HEK293 (cell line): ENCODE results near the gene UPK1A.

Experiments used
- CTCF ChIA-PET: fragments of 350-600 bp; formaldehyde crosslinking; extraction: SDS; loops from one replicate; lab custom pipeline; 2021; ENCODE audit warnings: antibody characterized with exemption; lab: Yijun Ruan, JAX
- POLR2A ChIA-PET: fragments of 300-600 bp; formaldehyde crosslinking; extraction: SDS; loops from one replicate; lab custom pipeline; 2020; ENCODE audit warnings: antibody characterized with exemption, inconsistent platforms; lab: Yijun Ruan, JAX
- H3K27ac ChIP-seq: fragments of 200-500 bp; sonication (Bioruptor generic); 2 replicates; pipeline ENCODE4 v1.5.1; 2014; ENCODE audit warnings: low read depth, low read length, control low read depth, inconsistent platforms; ENCODE audit errors: extremely low read depth
- H3K36me3 ChIP-seq, 2 experiments: fragments of 200-500 bp in 1 of 2; sonication (Bioruptor generic) in 1 of 2; 1 replicate in 1 of 2; 2 replicates in 1 of 2; pipeline ENCODE4 v1.5.1; 2014 to 2017; ENCODE audit warnings: inconsistent platforms in 2 of 2, low read length in 2 of 2; ENCODE audit not compliant: control insufficient read depth in 2 of 2, insufficient read depth in 1 of 2
- H3K4me1 ChIP-seq: fragments of 200-500 bp; sonication (Bioruptor generic); 2 replicates; pipeline ENCODE4 v1.5.1; 2014; ENCODE audit warnings: mild to moderate bottlenecking, low read length, inconsistent platforms; ENCODE audit not compliant: control insufficient read depth, insufficient read depth
- H3K4me3 ChIP-seq: 2 replicates; pipeline ENCODE4 v1.5.1; 2011; ENCODE audit warnings: low read depth, mild to moderate bottlenecking, control low read depth, low read length, moderate library complexity
- H3K9me3 ChIP-seq: fragments of 200-500 bp; sonication (Bioruptor generic); 2 replicates; pipeline ENCODE4 v1.5.1; 2014; ENCODE audit warnings: low read depth, low read length, inconsistent platforms; ENCODE audit not compliant: control insufficient read depth, insufficient read depth
- GLIS1 ChIP-seq: fragments of 450-650 bp; formaldehyde crosslinking; IDR thresholded peaks from 2 replicates; pipeline ENCODE4 v1.5.1; 2016; ENCODE audit warnings: missing biosample characterization, missing genetic modification characterization
- OVOL3 ChIP-seq: fragments of 450-650 bp; formaldehyde crosslinking; IDR thresholded peaks from 2 replicates; pipeline ENCODE4 v1.5.1; 2016; ENCODE audit warnings: missing biosample characterization, missing genetic modification characterization
- SCRT1 ChIP-seq: fragments of 450-650 bp; formaldehyde crosslinking; IDR thresholded peaks from 2 replicates; pipeline ENCODE4 v1.5.1; 2016; ENCODE audit warnings: missing biosample characterization, missing genetic modification characterization, borderline replicate concordance
- SCRT2 ChIP-seq: fragments of 450-650 bp; formaldehyde crosslinking; IDR thresholded peaks from 2 replicates; pipeline ENCODE4 v1.5.1; 2016; ENCODE audit warnings: missing biosample characterization, missing genetic modification characterization
- ZFHX2 ChIP-seq: fragments of 450-650 bp; formaldehyde crosslinking; conservative IDR thresholded peaks from 2 replicates; pipeline ENCODE4 v1.5.1; 2016; ENCODE audit warnings: missing biosample characterization, missing genetic modification characterization
- ZIC2 ChIP-seq: fragments of 450-650 bp; formaldehyde crosslinking; IDR thresholded peaks from 2 replicates; pipeline ENCODE4 v1.5.1; 2016; ENCODE audit warnings: missing biosample characterization, missing genetic modification characterization
- ZNF121 ChIP-seq: fragments of 450-650 bp; formaldehyde crosslinking; IDR thresholded peaks from 2 replicates; pipeline ENCODE4 v1.5.1; 2016; ENCODE audit warnings: missing biosample characterization, missing genetic modification characterization
- ZNF132 ChIP-seq: fragments of 450-650 bp; formaldehyde crosslinking; IDR thresholded peaks from 2 replicates; pipeline ENCODE4 v1.5.1; 2017; ENCODE audit warnings: missing biosample characterization, missing genetic modification characterization, borderline replicate concordance
- ZNF133 ChIP-seq: fragments of 450-650 bp; formaldehyde crosslinking; IDR thresholded peaks from 2 replicates; pipeline ENCODE4 v1.5.1; 2016; ENCODE audit warnings: missing biosample characterization, missing genetic modification characterization
- ZNF174 ChIP-seq: fragments of 450-650 bp; formaldehyde crosslinking; IDR thresholded peaks from 2 replicates; pipeline ENCODE4 v1.5.0; 2017; ENCODE audit warnings: missing biosample characterization, mild to moderate bottlenecking, missing genetic modification characterization
- ZNF266 ChIP-seq: fragments of 450-650 bp; formaldehyde crosslinking; IDR thresholded peaks from 2 replicates; pipeline ENCODE4 v1.5.1; 2016; ENCODE audit warnings: missing biosample characterization, missing genetic modification characterization, low read depth
- ZNF555 ChIP-seq: fragments of 450-650 bp; formaldehyde crosslinking; conservative IDR thresholded peaks from 2 replicates; pipeline ENCODE4 v1.5.1; 2017; ENCODE audit warnings: missing biosample characterization, mild to moderate bottlenecking, missing genetic modification characterization, inconsistent platforms
- ZNF585B ChIP-seq: fragments of 450-650 bp; formaldehyde crosslinking; IDR thresholded peaks from 2 replicates; pipeline ENCODE4 v1.5.1; 2016; ENCODE audit warnings: missing biosample characterization, missing genetic modification characterization
- ZNF792 ChIP-seq: fragments of 450-650 bp; formaldehyde crosslinking; IDR thresholded peaks from 2 replicates; pipeline ENCODE4 v1.5.1; 2016; ENCODE audit warnings: missing biosample characterization, missing genetic modification characterization
- TF ChIP-seq, protein P1 (sequence below): fragments of 450-650 bp; formaldehyde crosslinking; IDR thresholded peaks from 2 replicates; pipeline ENCODE4 v1.5.1; 2016; ENCODE audit warnings: missing biosample characterization, missing genetic modification characterization
- TF ChIP-seq, protein P2 (sequence below): fragments of 450-650 bp; formaldehyde crosslinking; IDR thresholded peaks from 2 replicates; pipeline ENCODE4 v1.5.1; 2016; ENCODE audit warnings: missing biosample characterization, missing genetic modification characterization
- TF ChIP-seq, protein P3 (sequence below): fragments of 450-650 bp; formaldehyde crosslinking; IDR thresholded peaks from 2 replicates; pipeline ENCODE4 v1.5.1; 2016; ENCODE audit warnings: missing biosample characterization, missing genetic modification characterization, borderline replicate concordance
- TF ChIP-seq, protein P4 (sequence below): fragments of 450-650 bp; formaldehyde crosslinking; IDR thresholded peaks from 2 replicates; pipeline ENCODE4 v1.5.1; 2017; ENCODE audit warnings: missing biosample characterization, missing genetic modification characterization

UPK1A gene

DNA sequence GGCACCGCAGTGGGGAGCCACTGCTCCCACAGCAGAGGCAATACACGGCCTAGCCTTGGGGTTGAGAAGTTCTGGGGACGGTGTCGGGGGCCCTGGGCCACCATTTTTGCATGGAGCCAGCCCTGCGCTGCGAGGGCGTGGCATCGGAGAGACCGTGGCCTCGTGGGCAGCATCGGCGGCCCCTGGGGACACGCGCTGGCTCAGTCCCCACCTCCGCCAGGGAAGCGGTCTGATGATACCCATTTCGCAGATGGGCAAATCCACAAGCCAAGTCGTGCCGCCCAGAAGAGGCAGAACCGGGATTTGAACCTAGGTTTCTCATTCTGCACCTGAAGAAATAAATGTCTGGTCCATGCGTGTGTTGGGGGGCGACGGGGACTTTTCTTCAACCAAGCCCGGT is 1.2 kb upstream of the UPK1A start (continued):
- TF ChIP-seq ZNF585B (tag by site-specific recombination): no peak
- TF ChIP-seq ZNF555 (tag by site-specific recombination): no peak
- TF ChIP-seq OVOL3 (tag by site-specific recombination): no peak
- no peak for TF ChIP-seq ZNF266
- no peak for TF ChIP-seq ZNF174
- no peak for TF ChIP-seq ZNF133 (tag by site-specific recombination)
- no peak for TF ChIP-seq ZIC2 (tag by site-specific recombination)
- TF ChIP-seq, protein P1, sequence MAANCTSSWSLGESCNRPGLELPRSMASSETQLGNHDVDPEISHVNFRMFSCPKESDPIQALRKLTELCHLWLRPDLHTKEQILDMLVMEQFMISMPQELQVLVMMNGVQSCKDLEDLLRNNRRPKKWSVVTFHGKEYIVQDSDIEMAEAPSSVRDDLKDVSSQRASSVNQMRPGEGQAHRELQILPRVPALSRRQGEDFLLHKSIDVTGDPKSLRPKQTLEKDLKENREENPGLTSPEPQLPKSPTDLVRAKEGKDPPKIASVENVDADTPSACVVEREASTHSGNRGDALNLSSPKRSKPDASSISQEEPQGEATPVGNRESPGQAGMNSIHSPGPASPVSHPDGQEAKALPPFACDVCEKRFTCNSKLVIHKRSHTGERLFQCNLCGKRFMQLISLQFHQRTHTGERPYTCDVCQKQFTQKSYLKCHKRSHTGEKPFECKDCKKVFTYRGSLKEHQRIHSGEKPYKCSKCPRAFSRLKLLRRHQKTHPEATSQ (tag by site-specific recombination): no peak

DNA sequence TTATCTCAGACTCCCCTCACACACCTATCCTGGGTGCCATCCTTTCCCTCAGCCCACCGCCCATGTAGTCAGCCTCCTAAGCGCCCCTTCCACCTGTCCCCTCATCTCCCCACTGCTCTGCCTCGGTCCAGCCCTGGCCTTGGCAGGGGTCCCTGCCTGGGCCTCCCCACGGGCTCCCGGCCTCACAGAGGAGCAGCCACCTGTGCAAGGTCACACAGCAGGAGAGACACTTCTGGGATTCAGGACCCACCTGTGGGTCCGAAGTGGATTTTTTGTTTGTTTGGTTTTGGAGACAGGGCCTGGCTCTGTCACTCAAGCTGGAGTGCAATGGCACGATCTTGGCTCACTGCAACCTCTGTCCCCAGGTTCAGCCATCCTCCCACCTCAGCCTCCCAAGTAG is 713 bp upstream of the UPK1A start:
- peak; percentile 49; the same call in 1 of the 2 replicates for TF ChIP-seq SCRT2
- TF ChIP-seq SCRT1 (tag by site-specific recombination): peak; percentile 78
- TF ChIP-seq ZNF132 (tag by site-specific recombination): no peak
- TF ChIP-seq GLIS1 (tag by site-specific recombination): peak; percentile 22; the same call in 1 of the 2 replicates

DNA sequence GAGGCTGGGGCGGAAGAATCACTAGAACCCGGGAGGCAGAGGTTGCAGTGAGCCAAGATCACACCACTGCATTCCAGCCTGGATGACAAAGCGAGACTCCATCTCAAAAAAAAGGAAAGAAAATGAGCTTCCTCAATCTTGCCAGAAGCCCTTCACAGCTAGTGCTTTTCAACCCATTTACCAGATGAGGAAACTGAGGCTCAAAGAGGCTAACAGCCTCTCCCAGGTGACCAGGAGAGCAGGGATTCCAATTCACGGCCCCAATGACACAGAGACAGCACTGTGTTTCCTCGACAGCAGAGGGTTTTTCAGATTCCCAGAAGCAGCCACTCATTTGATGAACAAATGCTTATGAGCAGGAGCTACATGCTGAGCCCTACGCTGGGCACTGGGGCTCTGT is 3.2 kb downstream of the UPK1A start:
- Histone ChIP-seq H3K36me3 (no peaks in the 10 kb centered on the region; a peak in 1 of 3 replicates), H3K27ac (no peak overlapping the region), H3K9me3 (no peaks in the 10 kb centered on the region), H3K4me3 (no peak overlapping the region), H3K4me1 (peaks cover 6% of the 10 kb centered on the region)
- TF ChIP-seq, protein P2, sequence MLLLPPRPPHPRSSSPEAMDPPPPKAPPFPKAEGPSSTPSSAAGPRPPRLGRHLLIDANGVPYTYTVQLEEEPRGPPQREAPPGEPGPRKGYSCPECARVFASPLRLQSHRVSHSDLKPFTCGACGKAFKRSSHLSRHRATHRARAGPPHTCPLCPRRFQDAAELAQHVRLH (tag by site-specific recombination): 0 out of 2 replicates have a peak, but pooled peaks have one; percentile 11
- TF ChIP-seq ZNF792 (tag by site-specific recombination) (no peak), ZNF121 (tag by site-specific recombination) (no peak)
- ChIA-PET CTCF (interaction anchor here (0.6 to 1.6 kb wide), 4 partner anchors 9 to 33 kb away, joined by 3 to 6 read pairs (median 4); no protein-coding TSS in a partner anchor), POLR2A (interaction anchor here (0.6 to 2.5 kb wide), 3 partner anchors 9 to 143 kb away, joined by 4 to 11 read pairs (median 5); partner anchors contain the start of gene COX6B1)

More for the DNA sequence above, 713 bp upstream of the UPK1A start:
- CTCF ChIA-PET: interaction anchor here (0.6 kb wide), 1 partner anchor 864 kb away, joined by 6 read pairs; no protein-coding TSS in a partner anchor
- H3K9me3 ChIP-seq: no peaks in the 10 kb centered on the region
- H3K4me3 ChIP-seq: no peak overlapping the region
- POLR2A ChIA-PET: interaction anchor here (1.1 to 1.5 kb wide), 2 partner anchors 12 to 17 kb away, joined by 4 to 5 read pairs; partner anchors contain the start of gene COX6B1
- H3K4me1 ChIP-seq: no peaks in the 10 kb centered on the region
- H3K36me3 ChIP-seq: peaks cover 4 to 8% of the 10 kb centered on the region in 2 experiments; a peak in 2 of 3 replicates
- no peak overlapping the region for H3K27ac ChIP-seq

DNA sequence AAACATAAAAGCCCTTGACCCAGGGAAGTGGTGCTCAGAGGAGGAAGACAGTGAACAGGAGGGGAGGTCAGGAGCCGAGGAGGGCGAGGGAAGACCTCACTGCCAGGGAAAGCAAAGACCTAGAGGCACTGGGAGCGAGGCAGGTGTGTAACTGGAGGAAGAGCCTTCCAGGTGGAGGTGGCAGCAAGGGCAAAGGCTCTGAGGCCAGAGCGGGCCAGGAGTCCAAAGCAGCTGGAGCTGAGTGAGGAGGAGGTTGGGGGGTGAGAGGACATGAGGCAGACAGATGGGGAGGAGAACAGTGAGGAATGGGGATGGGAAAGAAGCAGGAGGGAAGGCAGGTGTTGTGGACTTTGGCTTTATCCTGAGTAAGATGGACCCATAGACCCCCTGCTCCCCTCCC is 3.7 kb downstream of the UPK1A start:
- H3K27ac ChIP-seq: no peak overlapping the region
- ChIA-PET POLR2A (interaction anchor here (0.6 to 2.5 kb wide), 3 partner anchors 10 to 143 kb away, joined by 4 to 11 read pairs (median 5); partner anchors contain the start of gene COX6B1), CTCF (interaction anchor here (0.6 to 1.6 kb wide), 3 partner anchors 12 to 33 kb away, joined by 3 to 6 read pairs (median 5); no protein-coding TSS in a partner anchor)
- H3K4me3 ChIP-seq: no peak overlapping the region
- H3K9me3 ChIP-seq: no peaks in the 10 kb centered on the region
- peaks cover 6% of the 10 kb centered on the region for H3K4me1 ChIP-seq
- no peaks in the 10 kb centered on the region; a peak in 1 of 3 replicates for H3K36me3 ChIP-seq
- TF ChIP-seq, protein P3, sequence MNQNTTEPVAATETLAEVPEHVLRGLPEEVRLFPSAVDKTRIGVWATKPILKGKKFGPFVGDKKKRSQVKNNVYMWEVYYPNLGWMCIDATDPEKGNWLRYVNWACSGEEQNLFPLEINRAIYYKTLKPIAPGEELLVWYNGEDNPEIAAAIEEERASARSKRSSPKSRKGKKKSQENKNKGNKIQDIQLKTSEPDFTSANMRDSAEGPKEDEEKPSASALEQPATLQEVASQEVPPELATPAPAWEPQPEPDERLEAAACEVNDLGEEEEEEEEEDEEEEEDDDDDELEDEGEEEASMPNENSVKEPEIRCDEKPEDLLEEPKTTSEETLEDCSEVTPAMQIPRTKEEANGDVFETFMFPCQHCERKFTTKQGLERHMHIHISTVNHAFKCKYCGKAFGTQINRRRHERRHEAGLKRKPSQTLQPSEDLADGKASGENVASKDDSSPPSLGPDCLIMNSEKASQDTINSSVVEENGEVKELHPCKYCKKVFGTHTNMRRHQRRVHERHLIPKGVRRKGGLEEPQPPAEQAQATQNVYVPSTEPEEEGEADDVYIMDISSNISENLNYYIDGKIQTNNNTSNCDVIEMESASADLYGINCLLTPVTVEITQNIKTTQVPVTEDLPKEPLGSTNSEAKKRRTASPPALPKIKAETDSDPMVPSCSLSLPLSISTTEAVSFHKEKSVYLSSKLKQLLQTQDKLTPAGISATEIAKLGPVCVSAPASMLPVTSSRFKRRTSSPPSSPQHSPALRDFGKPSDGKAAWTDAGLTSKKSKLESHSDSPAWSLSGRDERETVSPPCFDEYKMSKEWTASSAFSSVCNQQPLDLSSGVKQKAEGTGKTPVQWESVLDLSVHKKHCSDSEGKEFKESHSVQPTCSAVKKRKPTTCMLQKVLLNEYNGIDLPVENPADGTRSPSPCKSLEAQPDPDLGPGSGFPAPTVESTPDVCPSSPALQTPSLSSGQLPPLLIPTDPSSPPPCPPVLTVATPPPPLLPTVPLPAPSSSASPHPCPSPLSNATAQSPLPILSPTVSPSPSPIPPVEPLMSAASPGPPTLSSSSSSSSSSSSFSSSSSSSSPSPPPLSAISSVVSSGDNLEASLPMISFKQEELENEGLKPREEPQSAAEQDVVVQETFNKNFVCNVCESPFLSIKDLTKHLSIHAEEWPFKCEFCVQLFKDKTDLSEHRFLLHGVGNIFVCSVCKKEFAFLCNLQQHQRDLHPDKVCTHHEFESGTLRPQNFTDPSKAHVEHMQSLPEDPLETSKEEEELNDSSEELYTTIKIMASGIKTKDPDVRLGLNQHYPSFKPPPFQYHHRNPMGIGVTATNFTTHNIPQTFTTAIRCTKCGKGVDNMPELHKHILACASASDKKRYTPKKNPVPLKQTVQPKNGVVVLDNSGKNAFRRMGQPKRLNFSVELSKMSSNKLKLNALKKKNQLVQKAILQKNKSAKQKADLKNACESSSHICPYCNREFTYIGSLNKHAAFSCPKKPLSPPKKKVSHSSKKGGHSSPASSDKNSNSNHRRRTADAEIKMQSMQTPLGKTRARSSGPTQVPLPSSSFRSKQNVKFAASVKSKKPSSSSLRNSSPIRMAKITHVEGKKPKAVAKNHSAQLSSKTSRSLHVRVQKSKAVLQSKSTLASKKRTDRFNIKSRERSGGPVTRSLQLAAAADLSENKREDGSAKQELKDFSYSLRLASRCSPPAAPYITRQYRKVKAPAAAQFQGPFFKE (tag by site-specific recombination): no peak
- no peak for TF ChIP-seq ZFHX2 (tag by site-specific recombination)
- TF ChIP-seq, protein P4, sequence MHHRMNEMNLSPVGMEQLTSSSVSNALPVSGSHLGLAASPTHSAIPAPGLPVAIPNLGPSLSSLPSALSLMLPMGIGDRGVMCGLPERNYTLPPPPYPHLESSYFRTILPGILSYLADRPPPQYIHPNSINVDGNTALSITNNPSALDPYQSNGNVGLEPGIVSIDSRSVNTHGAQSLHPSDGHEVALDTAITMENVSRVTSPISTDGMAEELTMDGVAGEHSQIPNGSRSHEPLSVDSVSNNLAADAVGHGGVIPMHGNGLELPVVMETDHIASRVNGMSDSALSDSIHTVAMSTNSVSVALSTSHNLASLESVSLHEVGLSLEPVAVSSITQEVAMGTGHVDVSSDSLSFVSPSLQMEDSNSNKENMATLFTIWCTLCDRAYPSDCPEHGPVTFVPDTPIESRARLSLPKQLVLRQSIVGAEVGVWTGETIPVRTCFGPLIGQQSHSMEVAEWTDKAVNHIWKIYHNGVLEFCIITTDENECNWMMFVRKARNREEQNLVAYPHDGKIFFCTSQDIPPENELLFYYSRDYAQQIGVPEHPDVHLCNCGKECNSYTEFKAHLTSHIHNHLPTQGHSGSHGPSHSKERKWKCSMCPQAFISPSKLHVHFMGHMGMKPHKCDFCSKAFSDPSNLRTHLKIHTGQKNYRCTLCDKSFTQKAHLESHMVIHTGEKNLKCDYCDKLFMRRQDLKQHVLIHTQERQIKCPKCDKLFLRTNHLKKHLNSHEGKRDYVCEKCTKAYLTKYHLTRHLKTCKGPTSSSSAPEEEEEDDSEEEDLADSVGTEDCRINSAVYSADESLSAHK (tag by site-specific recombination): no peak
